ENCODE results near the gene GOLGA6A. TPM values are rescaled to one million over a fixed set of nuclear protein-coding genes. Genes with fewer than 3 reads are reported as not detected.
A peak's percentile ranks its signal among the peaks of the same experiment; 100 is the strongest.

GOLGA6A gene
- total RNA-seq, 2 experiments from 2014 or later, result 0.40 TPM; not detected in 1

DNA sequence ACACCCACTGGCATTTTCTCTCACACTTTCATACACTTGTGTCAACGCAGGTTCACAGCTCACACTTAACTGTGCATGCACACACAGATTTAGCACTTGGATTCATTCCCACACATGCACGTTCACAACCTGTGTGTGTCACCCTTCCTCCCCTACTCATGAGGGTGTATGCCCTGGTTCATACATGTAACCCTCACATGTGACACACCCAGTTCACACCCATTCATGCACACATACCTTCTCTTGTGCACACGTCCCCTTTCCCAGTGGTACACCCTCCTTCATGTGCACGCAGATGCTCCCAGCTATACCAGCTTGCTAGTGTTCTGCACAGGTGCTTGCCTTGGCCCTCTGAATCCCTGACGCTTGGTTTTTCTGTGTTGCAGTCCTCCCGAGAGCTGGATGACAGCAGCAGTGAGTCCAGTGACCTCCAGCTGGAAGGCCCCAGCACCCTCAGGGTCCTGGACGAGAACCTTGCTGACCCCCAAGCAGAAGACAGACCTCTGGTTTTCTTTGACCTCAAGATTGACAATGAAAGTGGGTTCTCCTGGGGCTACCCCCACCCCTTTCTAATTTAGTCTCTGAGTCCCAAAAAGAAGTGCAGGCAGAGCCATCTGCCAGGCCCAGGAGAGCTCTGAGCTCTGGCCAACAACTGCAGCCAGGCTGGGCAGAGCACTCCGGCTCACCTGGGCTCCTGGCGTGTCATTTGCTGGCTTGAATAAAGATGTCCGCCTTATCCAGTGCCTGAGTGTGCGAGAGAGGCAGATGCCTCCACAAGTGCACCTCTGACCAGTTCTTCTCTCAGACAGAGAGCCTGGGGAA lies 39.5 kb downstream of the GOLGA6A start:
- H3K4me3 Mint-ChIP-seq, result no peak overlapping the region

DNA sequence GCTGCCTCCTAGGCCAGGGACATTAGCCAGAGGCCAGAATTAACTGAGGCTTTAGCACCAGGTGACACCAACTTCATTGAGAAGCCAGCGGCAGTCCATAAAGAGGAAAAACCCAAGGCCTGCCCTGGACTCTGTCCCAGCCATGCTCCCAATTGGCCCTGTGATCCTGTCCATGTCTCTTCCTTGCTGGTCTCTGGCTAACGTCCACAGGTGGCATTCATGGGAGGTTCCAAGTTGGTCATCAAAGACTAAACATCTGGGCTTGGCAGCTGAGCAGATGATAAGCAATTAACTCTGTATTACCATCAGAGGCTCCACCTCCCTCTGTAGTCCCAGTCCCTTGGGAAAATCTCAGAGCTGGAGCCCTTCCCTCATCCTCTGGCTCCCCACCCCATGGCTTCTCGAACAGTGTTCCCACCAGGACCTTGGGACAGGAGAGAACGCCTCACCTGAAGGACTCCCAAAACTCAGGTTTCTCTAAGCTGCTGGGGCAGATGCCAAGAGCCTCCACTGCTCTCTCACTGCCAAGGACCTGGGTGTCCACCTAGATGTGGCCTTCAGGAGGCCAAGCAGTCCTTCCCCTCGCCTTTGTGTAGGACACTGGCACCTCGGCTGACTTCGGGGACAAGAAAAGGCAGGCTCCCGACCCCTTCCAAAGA lies 40.4 kb downstream of the GOLGA6A start:
- H3K4me3 Mint-ChIP-seq, result no peak overlapping the region
- no peaks in the 10 kb centered on the region for H3K27me3 Mint-ChIP-seq
- ATAC-seq (ENCODE audit: low read depth) (no peak), DNase-seq (no peak)
- POLR2A ChIA-PET, result no interaction called here
- H3K9me3 Mint-ChIP-seq, result no peaks in the 10 kb centered on the region
- no peaks in the 10 kb centered on the region for H3K4me1 Mint-ChIP-seq
- H3K27ac Mint-ChIP-seq, result no peak overlapping the region
- peaks cover 2% of the 10 kb centered on the region for H3K36me3 Mint-ChIP-seq

More for the DNA sequence above, 39.5 kb downstream of the GOLGA6A start:
- H3K4me1 Mint-ChIP-seq, result peaks cover 4% of the 10 kb centered on the region
- no peaks in the 10 kb centered on the region for H3K36me3 Mint-ChIP-seq
- no peak overlapping the region for H3K27ac Mint-ChIP-seq
- no peak for DNase-seq
- POLR2A ChIA-PET, result no interaction called here
- no peak for ATAC-seq (ENCODE audit: low read depth)
- no peaks in the 10 kb centered on the region for H3K9me3 Mint-ChIP-seq
- H3K27me3 Mint-ChIP-seq, result no peaks in the 10 kb centered on the region

DNA sequence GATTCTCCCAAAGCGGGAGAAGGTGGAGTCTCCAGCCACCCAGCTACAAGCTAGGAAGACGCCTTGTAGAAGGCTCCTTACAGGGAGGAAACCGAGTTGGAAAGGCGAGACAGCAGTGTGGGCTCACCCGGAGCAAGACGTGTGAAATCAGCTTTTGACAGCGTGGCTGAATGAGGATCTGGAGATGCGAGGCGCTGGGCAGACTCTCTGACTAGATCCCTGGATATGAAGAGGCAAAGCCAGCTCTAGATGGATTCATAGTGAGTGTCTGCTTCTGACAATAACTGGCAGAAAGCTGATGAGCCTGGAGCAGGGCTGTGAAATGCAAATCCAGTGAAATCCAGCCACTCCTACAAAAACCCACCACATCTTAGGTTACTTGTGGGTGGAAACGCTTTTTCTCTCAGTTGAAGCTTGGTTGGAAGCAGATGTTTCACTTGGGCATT lies 41.0 kb downstream of the GOLGA6A start:
- H3K4me3 Mint-ChIP-seq, result no peak overlapping the region

DNA sequence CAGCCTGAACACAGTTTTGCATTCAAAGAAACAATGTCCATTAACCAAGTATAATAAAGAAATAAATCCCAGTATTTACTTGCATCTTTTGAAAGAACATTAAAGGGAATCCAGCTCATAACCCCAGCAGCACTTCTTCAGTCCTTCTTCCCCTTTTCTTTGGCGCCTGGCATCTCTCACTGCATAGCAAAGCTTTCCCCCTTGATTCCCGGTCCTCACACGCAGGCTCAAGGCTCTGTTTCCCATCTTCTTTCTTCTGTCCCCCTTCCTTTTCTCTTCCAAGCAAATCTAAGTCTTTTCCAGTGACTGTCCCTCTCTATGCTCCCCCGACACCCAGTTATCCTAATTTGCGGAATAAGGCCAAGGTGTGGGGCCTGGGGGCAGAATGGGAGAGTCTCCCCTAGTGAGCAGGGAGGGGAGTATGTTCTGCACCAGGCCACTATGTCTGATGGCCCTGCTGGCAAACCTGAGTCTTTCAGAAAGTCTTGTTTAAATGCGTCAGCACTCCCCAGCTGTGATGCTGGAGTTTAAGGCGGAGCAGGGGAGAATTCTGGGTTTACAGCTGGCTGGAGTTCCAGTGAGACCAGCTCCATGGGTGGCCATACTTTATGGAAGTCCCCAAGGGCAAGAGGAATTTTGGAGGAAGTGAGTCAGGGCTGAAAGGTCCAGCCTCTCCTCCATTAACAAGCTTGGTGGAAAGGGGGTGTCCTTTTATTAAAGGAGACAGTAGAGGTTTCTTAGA lies 42.1 kb downstream of the GOLGA6A start:
- Mint-ChIP-seq H3K4me1 (no peaks in the 10 kb centered on the region), H3K4me3 (no peak overlapping the region), H3K27me3 (no peaks in the 10 kb centered on the region), H3K36me3 (peaks cover 11% of the 10 kb centered on the region), H3K27ac (no peak overlapping the region), H3K9me3 (no peaks in the 10 kb centered on the region)
- ATAC-seq (ENCODE audit: low read depth), result no peak
- POLR2A ChIA-PET, result no interaction called here
- DNase-seq, result no peak

More for the DNA sequence above, 41.0 kb downstream of the GOLGA6A start:
- H3K27me3 Mint-ChIP-seq, result no peaks in the 10 kb centered on the region
- POLR2A ChIA-PET, result no interaction called here
- ATAC-seq (ENCODE audit: low read depth) (no peak), DNase-seq (no peak)
- peaks cover 8% of the 10 kb centered on the region for H3K36me3 Mint-ChIP-seq
- H3K27ac Mint-ChIP-seq, result no peak overlapping the region
- H3K9me3 Mint-ChIP-seq, result no peaks in the 10 kb centered on the region
- H3K4me1 Mint-ChIP-seq, result no peaks in the 10 kb centered on the region

DNA sequence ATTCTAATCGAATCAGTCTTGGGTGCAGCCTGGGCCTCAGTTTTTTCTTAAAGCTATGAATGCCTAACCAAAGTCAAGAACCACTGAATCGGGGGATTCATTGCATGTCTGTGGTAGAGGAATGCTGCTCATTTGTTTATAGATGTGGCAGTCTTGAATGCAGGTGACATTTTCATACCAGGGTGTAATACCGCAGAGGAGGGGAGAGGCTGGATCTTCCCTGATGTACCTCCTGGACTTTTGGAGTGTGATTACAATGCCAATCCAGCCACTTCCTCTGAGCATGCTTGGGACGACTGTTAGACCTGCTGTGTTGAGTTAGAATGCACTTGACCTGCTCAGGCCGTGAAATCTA lies 42.7 kb downstream of the GOLGA6A start:
- DNase-seq (no peak), ATAC-seq (ENCODE audit: low read depth) (no peak)
- no peaks in the 10 kb centered on the region for H3K9me3 Mint-ChIP-seq
- no peak overlapping the region for H3K4me3 Mint-ChIP-seq
- no peak overlapping the region for H3K27ac Mint-ChIP-seq
- peaks cover 11% of the 10 kb centered on the region for H3K36me3 Mint-ChIP-seq
- no peaks in the 10 kb centered on the region for H3K27me3 Mint-ChIP-seq
- no peaks in the 10 kb centered on the region for H3K4me1 Mint-ChIP-seq
- POLR2A ChIA-PET, result interaction anchor here (1.2 kb wide), 1 partner anchor 9 kb away, joined by 3 read pairs; no protein-coding TSS in a partner anchor

DNA sequence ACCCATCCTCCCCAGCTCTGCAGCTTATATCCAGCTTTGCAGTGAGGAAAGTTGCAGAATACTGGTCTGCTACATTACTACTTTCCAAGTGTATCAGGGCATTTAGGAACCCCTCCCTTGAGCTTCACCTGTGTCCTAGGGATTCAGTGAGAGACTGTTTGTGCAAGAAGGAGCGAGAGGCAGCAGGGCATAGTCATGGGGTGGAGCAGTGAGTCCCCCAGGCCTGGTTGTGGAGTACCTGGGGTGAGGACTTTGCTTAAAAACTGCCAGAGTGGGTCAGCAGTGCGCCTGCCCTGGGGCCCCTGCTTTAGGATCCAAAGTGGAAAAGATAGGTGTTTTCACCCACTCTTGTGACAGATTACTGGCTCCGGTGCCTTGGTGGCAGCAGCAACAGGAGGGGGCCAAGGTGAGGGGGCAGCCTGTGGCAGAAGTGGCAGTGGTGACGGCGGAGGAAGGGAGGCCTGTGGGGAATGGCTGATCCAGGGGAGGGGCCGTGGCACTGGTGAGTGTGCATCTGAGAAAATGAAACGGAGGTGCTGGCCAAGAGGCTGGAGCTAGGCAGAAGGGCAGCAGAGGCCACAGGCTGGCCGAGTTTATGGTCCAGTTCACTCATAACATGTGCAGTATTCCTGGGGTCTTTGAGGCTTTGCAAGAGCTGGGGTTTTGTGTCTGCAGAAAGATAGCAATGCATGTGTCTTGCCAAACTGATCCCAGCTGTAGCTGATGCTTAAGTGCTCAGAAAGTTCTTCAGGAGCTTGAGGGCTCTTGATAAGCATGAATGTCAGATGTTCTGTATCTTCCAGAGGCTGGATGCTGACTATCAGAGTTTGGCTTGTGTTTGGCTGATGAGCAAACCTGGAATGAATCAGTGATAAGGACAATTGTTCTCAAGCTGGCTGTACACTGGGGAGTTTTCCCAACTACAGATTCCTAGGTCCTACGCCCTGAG lies 43.4 kb downstream of the GOLGA6A start:
- Mint-ChIP-seq H3K36me3 (peaks cover 11% of the 10 kb centered on the region), H3K27ac (peak overlapping the region; percentile 35), H3K9me3 (no peaks in the 10 kb centered on the region), H3K4me3 (no peak overlapping the region), H3K27me3 (no peaks in the 10 kb centered on the region), H3K4me1 (no peaks in the 10 kb centered on the region)
- DNase-seq, result no peak
- no peak for ATAC-seq (ENCODE audit: low read depth)
- POLR2A ChIA-PET, result interaction anchor here (1.2 kb wide), 1 partner anchor 9 kb away, joined by 3 read pairs; no protein-coding TSS in a partner anchor

DNA sequence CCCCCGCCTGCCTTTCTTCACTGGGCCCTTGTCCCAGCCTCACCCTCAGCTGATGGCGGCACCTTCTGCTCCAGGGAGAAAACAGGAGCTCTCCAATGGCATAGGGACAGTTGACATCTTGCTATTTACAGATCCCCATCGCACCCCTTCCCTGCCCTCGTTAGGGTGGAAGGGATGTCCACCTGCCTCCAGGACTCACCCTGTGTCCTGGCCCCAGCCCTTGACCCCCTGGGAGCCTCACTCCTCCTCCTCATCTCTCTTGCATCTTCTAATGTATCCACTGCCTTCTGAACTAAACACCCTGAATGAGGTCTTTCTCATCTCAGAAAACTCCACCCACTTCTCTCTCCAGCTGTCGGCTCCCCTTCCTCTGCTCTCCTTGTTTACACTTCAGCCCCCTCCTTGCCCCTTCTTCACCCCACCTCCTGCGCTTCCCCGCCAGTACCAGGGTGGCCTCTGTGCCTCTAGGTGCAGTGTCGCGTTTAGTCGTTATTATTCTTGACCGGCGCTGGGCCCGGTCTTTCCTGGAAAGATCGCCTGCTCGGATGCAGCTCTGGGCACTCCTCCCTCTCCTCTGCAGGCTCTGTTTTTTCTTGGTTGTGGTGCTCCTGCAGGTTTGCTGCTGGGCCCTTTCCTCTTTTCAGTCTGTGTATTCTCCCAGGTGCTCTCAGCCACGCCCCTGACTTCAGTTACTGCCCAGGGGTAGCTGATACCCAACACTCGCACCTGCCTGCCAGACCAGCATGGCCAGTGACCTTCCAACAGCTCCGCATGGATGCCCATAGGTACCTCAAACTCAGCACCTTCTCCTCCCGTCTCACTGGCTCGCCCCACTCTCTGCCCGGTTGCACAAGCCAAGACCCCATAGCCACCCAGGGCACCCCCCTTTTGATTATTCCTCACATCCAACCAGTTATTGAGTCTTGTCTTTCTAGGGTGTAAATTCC lies 44.9 kb downstream of the GOLGA6A start:
- Mint-ChIP-seq H3K27me3 (no peaks in the 10 kb centered on the region), H3K4me3 (no peak overlapping the region), H3K27ac (peak overlapping the region; percentile 7), H3K4me1 (peaks cover 3% of the 10 kb centered on the region), H3K9me3 (no peaks in the 10 kb centered on the region), H3K36me3 (peaks cover 15% of the 10 kb centered on the region)
- POLR2A ChIA-PET, result no interaction called here
- DNase-seq (no peak), ATAC-seq (ENCODE audit: low read depth) (no peak)

DNA sequence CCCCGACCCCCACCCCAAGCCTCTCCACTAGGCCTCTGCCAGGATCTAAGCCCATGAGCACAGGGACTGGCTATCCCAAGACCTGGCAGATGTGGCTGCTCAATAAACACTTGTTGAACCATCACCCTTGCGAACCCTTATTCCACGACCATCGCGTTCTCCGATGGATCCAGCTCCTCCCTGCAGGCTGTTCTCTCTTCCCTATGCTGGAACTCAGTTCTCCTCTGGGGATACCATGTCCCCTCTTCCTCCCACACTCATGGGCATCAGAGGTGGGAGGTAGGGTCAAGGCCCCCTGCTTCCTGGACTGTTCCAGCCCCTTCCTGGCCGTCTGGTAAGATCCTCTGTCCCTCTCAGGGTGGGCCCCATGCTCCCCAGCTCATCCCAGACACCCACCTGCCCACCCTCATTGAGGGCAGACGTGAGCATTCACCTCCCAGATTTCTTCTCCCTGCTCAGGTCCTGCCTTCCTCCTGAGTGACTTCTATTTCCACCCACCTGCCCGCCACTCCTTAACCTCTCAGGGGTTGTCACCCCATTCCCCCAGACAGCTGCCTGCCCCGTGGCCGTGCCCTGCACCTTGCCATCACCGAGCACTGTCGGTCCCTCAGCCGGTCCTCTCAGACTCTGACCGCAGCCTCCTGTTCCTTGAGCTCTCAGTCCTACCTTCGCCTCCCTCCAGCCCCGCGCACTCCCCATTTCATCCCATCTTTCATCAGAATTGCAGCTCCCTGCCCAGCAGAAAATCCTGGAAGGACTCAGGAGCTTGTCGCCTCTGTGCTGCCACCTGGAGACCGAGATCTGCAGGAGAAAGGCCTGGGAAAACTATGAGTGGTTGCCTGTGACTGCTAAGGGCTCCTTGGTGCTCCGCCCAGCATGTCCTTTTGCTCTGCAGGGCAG lies 45.8 kb downstream of the GOLGA6A start:
- DNase-seq (no peak), ATAC-seq (ENCODE audit: low read depth) (no peak)
- Mint-ChIP-seq H3K27me3 (no peaks in the 10 kb centered on the region), H3K4me1 (peaks cover 3% of the 10 kb centered on the region), H3K9me3 (no peaks in the 10 kb centered on the region), H3K4me3 (no peak overlapping the region), H3K27ac (peak overlapping the region; percentile 54), H3K36me3 (peaks cover 15% of the 10 kb centered on the region)
- POLR2A ChIA-PET, result no interaction called here

DNA sequence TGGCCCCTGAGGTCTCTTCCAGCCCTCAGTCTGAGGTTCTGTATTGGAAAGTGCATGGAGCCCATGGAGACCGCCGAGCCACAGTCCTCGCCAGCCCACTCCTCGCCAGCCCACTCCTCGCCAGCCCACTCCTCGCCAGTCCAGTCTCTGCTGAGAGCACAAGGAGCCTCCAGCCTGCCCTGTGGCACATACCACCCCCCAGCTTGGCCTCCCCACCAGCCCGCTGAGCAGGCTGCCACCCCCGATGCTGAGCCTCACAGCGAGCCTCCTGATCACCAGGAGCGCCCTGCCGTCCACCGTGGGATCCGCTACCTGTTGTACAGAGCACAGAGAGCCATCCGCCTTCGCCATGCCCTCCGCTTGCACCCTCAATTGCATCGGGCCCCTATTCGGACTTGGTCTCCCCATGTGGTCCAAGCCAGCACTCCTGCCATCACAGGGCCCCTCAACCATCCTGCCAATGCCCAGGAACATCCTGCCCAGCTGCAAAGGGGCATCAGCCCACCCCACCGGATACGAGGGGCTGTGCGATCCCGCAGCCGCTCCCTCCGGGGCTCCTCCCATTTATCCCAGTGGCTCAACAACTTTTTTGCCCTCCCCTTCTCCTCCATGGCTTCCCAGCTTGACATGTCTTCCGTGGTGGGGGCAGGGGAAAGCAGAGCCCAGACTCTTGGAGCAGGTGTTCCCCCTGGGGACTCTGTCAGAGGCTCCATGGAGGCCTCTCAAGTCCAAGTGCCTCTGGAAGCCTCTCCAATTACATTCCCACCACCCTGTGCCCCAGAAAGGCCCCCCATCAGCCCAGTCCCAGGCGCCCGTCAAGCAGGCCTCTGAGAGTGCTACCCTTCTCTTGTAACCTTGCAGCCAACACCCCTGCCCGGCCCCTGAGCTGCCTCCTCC lies 47.0 kb downstream of the GOLGA6A start:
- H3K27ac Mint-ChIP-seq, result no peak overlapping the region
- no peaks in the 10 kb centered on the region for H3K9me3 Mint-ChIP-seq
- H3K27me3 Mint-ChIP-seq, result no peaks in the 10 kb centered on the region
- peaks cover 3% of the 10 kb centered on the region for H3K4me1 Mint-ChIP-seq
- POLR2A ChIA-PET, result no interaction called here
- DNase-seq (no peak), ATAC-seq (ENCODE audit: low read depth) (no peak)
- H3K36me3 Mint-ChIP-seq, result peaks cover 17% of the 10 kb centered on the region
- H3K4me3 Mint-ChIP-seq, result no peak overlapping the region

DNA sequence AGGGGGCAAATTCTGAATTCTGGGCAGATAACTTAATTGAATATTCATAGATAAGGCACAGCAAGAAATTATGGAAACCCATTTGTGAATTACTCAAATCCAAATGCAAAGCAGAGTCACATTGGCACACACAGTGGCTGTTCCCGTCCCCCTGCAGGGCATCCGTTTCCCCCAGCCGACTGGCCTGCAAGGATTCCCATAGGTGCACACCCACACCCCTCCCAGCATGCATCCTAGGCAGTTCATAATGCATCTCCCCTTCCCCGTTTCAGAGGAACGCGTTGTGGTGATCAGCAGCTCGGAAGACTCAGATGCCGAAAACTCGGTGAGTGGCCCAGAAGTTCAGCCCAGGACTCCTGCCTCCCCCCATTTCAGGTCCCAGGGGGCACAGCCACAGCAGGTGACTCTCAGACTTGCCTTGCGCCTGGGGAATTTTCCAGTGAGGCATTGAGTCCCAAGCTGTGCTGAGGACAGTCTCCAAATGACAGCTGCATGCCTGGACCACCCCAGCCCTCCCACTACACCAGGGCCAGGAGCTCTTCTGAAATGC lies 48.1 kb downstream of the GOLGA6A start:
- Mint-ChIP-seq H3K9me3 (no peaks in the 10 kb centered on the region), H3K4me1 (peaks cover 3% of the 10 kb centered on the region), H3K27ac (no peak overlapping the region), H3K36me3 (peaks cover 17% of the 10 kb centered on the region), H3K4me3 (no peak overlapping the region), H3K27me3 (no peaks in the 10 kb centered on the region)
- DNase-seq (no peak), ATAC-seq (ENCODE audit: low read depth) (no peak)
- POLR2A ChIA-PET, result no interaction called here
